OCI-LY3 (cell line): ENCODE results near the gene HOXC5.

ENCODE experiments used
- H2AFZ ChIP-seq: fragments of 200-600, 300-600 bp; shearing (Covaris generic); 2 replicates; pipeline ENCODE4 v1.6.0; 2014; ENCODE audit warnings: antibody characterized with exemption, low read depth, low read length
- H3K27ac ChIP-seq: fragments of 200-600, 300-600 bp; sonication (generic); 2 replicates; pipeline ENCODE4 v1.5.1; 2014; ENCODE audit warnings: mild to moderate bottlenecking, low read length, moderate library complexity, mixed read lengths
- H3K27me3 ChIP-seq: fragments of 200-600, 300-600 bp; sonication (generic); 2 replicates; pipeline ENCODE4 v1.6.1; 2014; ENCODE audit warnings: low read depth, low read length, mixed read lengths
- H3K36me3 ChIP-seq: fragments of 200-600, 300-600 bp; sonication (generic); replicated peaks from 2 replicates; pipeline ENCODE3; 2014; ENCODE audit warnings: low read depth, low read length, mixed read lengths
- H3K4me1 ChIP-seq: fragments of 300-600, 200-600 bp; sonication (generic); 2 replicates; pipeline ENCODE4 v1.6.1; 2014; ENCODE audit warnings: low read length, mixed read lengths
- H3K4me2 ChIP-seq: fragments of 200-600, 300-600 bp; sonication (generic); 2 replicates; pipeline ENCODE4 v1.6.1; 2014; ENCODE audit warnings: low read length, mixed read lengths
- H3K4me3 ChIP-seq: fragments of 300-600, 200-600 bp; sonication (generic); 2 replicates; pipeline ENCODE4 v1.5.1; 2014; ENCODE audit warnings: antibody characterized with exemption, mild to moderate bottlenecking, low read length, moderate library complexity
- H3K79me2 ChIP-seq: fragments of 300-600, 200-600 bp; shearing (Covaris generic); 2 replicates; pipeline ENCODE4 v1.6.1; 2014; ENCODE audit warnings: mild to moderate bottlenecking, low read length, mixed read lengths
- H3K9ac ChIP-seq: fragments of 300-600, 200-600 bp; shearing (Covaris generic); 2 replicates; pipeline ENCODE4 v1.6.0; 2014; ENCODE audit warnings: mild to moderate bottlenecking, low read length, moderate library complexity
- H3K9me3 ChIP-seq: fragments of 200-600, 300-600 bp; shearing (Covaris generic); 2 replicates; pipeline ENCODE4 v1.6.1; 2014; ENCODE audit warnings: low read length, mixed read lengths; ENCODE audit not compliant: insufficient read depth
- H4K20me1 ChIP-seq: fragments of 200-600, 300-600 bp; sonication (generic); 2 replicates; pipeline ENCODE4 v1.6.1; 2016; ENCODE audit warnings: low read length, mixed read lengths; ENCODE audit not compliant: insufficient read depth
- EZH2phosphoT487 ChIP-seq: fragments of 200-600 bp; shearing (Covaris generic); IDR thresholded peaks from 2 replicates; pipeline ENCODE4 v1.6.1; 2018; ENCODE audit warnings: antibody characterized with exemption, mixed run types, low read depth
- TF ChIP-seq, protein P1 (sequence below): fragments of 200-600, 300-600 bp; sonication (generic); IDR thresholded peaks from 2 replicates; pipeline ENCODE4 v1.5.1; 2014; ENCODE audit warnings: antibody characterized with exemption, low read length, low read depth

The HOXC5 gene

DNA sequence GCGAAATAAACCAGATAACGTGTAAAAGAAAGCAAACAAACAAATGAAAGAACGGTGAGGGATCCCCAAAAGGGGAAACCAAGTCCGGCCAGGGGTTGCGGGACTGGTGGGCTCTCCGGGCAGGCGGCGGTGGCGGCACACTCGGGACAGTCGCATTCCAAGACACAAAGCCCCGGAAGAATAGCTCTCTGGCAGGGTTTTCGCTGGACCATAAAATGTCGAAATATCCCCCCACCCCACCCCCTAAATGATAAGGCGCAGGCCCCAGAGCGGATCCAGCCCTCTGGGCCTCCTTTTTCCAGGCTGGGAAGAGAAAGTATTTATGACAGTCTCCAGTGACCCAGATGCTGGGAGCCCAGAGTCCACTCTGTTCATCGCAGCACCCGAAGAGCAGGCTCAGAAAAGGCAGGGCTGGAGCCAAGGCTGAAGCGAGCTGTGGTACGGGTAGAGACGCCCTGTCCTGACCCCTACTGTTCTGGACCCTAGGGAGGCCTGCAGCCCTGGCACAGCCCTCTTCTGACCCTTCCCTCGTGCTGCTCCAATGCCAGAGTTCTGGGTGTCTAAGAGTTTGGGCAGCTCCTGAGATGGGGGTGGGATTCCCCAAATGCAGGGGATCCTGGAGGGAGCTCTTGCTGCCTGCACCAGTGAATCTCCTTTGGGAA lies 26.2 kb upstream of the HOXC5 start:
- H3K9ac ChIP-seq = peak overlapping the region; percentile 60
- H4K20me1 ChIP-seq = no peaks in the 10 kb centered on the region
- H3K27ac ChIP-seq = no peak overlapping the region
- H3K9me3 ChIP-seq = no peaks in the 10 kb centered on the region
- no peak for TF ChIP-seq EZH2phosphoT487
- TF ChIP-seq, protein P1, sequence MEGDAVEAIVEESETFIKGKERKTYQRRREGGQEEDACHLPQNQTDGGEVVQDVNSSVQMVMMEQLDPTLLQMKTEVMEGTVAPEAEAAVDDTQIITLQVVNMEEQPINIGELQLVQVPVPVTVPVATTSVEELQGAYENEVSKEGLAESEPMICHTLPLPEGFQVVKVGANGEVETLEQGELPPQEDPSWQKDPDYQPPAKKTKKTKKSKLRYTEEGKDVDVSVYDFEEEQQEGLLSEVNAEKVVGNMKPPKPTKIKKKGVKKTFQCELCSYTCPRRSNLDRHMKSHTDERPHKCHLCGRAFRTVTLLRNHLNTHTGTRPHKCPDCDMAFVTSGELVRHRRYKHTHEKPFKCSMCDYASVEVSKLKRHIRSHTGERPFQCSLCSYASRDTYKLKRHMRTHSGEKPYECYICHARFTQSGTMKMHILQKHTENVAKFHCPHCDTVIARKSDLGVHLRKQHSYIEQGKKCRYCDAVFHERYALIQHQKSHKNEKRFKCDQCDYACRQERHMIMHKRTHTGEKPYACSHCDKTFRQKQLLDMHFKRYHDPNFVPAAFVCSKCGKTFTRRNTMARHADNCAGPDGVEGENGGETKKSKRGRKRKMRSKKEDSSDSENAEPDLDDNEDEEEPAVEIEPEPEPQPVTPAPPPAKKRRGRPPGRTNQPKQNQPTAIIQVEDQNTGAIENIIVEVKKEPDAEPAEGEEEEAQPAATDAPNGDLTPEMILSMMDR = no peak
- H3K27me3 ChIP-seq = peaks cover 51% of the 10 kb centered on the region
- H3K36me3 ChIP-seq = no peaks in the 10 kb centered on the region
- H3K4me3 ChIP-seq = peak overlapping the region; percentile 75
- H2AFZ ChIP-seq = 0 out of 2 replicates have a peak overlapping the region, but pooled peaks have one; percentile 34
- peaks cover 40% of the 10 kb centered on the region for H3K4me1 ChIP-seq
- H3K79me2 ChIP-seq = no peaks in the 10 kb centered on the region
- H3K4me2 ChIP-seq = peak overlapping the region; percentile 98

DNA sequence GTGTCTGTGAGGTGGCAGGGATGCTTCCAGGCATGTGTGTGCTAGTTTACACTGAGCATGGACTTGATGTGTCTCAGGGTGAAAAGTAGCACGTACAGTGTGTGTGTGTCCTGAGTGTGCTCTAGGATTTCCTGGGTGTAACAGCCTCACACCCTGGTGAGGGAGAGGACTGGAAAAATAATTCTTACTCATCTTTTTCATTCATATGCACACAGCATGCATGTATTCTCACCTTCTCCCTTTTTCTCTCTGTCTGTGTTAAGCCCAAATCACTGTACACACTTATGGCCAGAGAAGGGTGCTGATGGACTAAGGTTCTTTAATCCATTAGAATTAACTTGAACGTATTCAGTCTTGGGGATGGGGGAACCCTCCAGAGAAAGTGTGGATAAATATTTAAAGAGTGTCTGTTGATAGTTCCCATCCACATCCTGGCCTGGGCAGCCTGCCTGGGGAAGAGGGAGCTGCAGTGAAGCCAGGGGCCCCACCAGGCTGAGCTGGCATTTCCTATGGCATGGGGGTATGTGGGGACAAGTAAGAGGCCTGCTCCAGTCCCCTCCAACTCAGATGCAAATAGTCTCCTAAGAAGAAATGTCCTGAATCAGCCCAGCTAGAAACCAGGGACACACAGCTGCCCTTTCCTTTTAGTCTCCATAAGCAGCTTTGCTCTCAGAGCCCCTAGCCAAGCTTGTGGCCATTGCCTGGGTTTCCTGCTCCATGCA lies 25.2 kb upstream of the HOXC5 start:
- H4K20me1 ChIP-seq = no peaks in the 10 kb centered on the region
- no peak overlapping the region for H3K4me3 ChIP-seq
- peaks cover 43% of the 10 kb centered on the region for H3K4me1 ChIP-seq
- TF ChIP-seq, protein P1 = no peak
- TF ChIP-seq EZH2phosphoT487 = no peak
- H3K27ac ChIP-seq = no peak overlapping the region
- H3K9ac ChIP-seq = no peak overlapping the region
- no peaks in the 10 kb centered on the region for H3K79me2 ChIP-seq
- peaks cover 52% of the 10 kb centered on the region for H3K27me3 ChIP-seq
- no peaks in the 10 kb centered on the region for H3K36me3 ChIP-seq
- H2AFZ ChIP-seq = no peak overlapping the region
- no peaks in the 10 kb centered on the region for H3K9me3 ChIP-seq
- no peak overlapping the region for H3K4me2 ChIP-seq

DNA sequence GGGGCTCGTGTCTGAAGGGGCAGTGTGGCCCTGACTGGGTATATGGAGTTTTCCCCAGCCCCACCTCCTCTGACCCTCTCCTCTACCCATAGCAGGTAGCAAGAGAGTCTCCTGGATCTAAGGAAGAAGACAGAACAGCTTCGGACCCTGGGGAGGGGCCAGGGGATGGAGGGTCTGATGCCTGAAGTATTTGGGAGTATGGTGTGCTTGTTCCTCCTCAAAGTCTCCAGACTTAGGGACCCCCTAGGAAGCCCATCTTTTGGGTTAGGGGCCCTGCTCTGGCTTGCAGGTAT lies 24.6 kb upstream of the HOXC5 start:
- Histone ChIP-seq H2AFZ (no peak overlapping the region), H3K9me3 (no peaks in the 10 kb centered on the region), H3K27ac (no peak overlapping the region), H4K20me1 (no peaks in the 10 kb centered on the region), H3K4me2 (peak overlapping the region; percentile 73), H3K79me2 (no peaks in the 10 kb centered on the region), H3K4me1 (peaks cover 43% of the 10 kb centered on the region), H3K9ac (no peak overlapping the region), H3K36me3 (no peaks in the 10 kb centered on the region), H3K4me3 (peak overlapping the region; percentile 79; the same call in 1 of the 2 replicates), H3K27me3 (peaks cover 55% of the 10 kb centered on the region)
- TF ChIP-seq EZH2phosphoT487 = no peak
- TF ChIP-seq, protein P1 = no peak

DNA sequence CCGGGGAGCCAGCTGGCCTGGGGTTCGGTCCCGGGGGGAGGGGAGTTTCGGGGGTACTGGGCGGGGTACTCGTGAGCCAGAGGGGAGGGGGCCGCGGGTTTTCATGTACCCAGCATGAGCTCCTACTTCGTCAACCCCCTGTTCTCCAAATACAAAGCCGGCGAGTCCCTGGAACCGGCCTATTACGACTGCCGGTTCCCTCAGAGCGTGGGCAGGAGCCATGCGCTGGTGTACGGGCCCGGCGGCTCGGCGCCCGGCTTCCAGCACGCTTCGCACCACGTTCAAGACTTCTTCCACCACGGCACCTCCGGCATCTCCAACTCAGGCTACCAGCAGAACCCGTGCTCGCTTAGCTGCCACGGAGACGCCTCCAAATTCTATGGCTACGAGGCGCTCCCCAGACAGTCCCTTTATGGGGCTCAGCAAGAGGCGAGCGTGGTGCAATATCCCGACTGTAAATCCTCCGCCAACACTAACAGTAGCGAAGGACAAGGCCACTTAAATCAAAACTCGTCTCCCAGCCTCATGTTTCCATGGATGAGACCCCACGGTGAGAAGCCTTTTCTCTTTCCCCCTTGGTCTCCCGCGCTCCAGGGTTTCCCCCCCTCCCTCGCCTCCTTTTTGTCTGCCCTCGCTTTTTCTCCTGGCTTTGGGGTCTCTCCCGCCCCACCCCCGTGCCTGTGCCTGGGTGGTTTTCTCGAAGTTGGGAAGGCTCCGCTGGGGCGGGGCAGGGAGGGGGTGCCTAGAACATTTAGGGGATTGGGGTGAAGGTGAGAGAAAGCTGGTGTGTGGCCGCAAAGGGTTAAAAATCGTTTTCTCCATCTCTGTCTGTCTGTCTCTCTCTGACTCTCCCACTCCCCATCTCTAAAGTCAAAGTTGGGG lies 23.4 kb upstream of the HOXC5 start:
- peaks cover 35% of the 10 kb centered on the region for H3K4me1 ChIP-seq
- no peak overlapping the region for H3K27ac ChIP-seq
- H3K79me2 ChIP-seq = no peaks in the 10 kb centered on the region
- H3K4me3 ChIP-seq = peak overlapping the region; percentile 79
- H3K27me3 ChIP-seq = peaks cover 55% of the 10 kb centered on the region
- no peaks in the 10 kb centered on the region for H4K20me1 ChIP-seq
- H3K9me3 ChIP-seq = no peaks in the 10 kb centered on the region
- H2AFZ ChIP-seq = peak overlapping the region; percentile 53; the same call in 1 of the 2 replicates
- H3K4me2 ChIP-seq = peak overlapping the region; percentile 73
- no peak for TF ChIP-seq EZH2phosphoT487
- TF ChIP-seq, protein P1 = no peak
- no peaks in the 10 kb centered on the region for H3K36me3 ChIP-seq
- H3K9ac ChIP-seq = peak overlapping the region; percentile 54
